Heart left ventricle (tissue), 16 donors: Measurements from ENCODE around the gene IGF2BP3. TPM values are rescaled to one million over a fixed set of nuclear protein-coding genes. Genes with fewer than 3 reads are reported as not detected.

Source experiments
- ATAC-seq, 4 donors: fragments of 200-7000 bp; cut with Tn5 transposase; one replicate each; pipeline ENCODE4 v1.9.1; 2020 to 2022; ENCODE audit warnings: moderate library complexity in 4 of 4, mild to moderate bottlenecking in 3 of 4, moderate number of reproducible peaks in 1 of 4
- DNase-seq, 5 donors: peaks; one replicate each; pipeline ENCODE4 v3.0.0-alpha.2; 2020
- H3K27ac ChIP-seq, 12 donors: fragments of 200-600 bp; sonication (generic) in 4 of 12; one replicate each; pipeline versions ENCODE4 v1.5.0 to v1.8.0; 2016 to 2022; ENCODE audit warnings: mild to moderate bottlenecking in 2 of 12
- H3K27me3 ChIP-seq, 9 donors: fragments of 200-600 bp; sonication (generic) in 2 of 9; one replicate each; pipeline versions ENCODE4 v1.5.1 to v1.8.0; 2016 to 2022; ENCODE audit warnings: mild to moderate bottlenecking in 3 of 9
- H3K36me3 ChIP-seq, 9 donors: fragments of 200-600 bp; sonication (generic) in 2 of 9; one replicate each; pipeline versions ENCODE4 v1.5.0 to v1.8.0; 2018 to 2022; ENCODE audit warnings: mild to moderate bottlenecking in 2 of 9
- H3K4me1 ChIP-seq, 12 donors: fragments of 200-600 bp; sonication (generic) in 4 of 12; one replicate each; pipeline versions ENCODE4 v1.5.0 to v1.8.0; 2016 to 2022; ENCODE audit warnings: mild to moderate bottlenecking in 3 of 12
- H3K4me3 ChIP-seq, 12 donors: fragments of 200-600 bp; sonication (generic) in 4 of 12; one replicate each; pipeline versions ENCODE4 v1.5.0 to v1.8.0; 2017 to 2022; ENCODE audit warnings: mild to moderate bottlenecking in 9 of 12, moderate library complexity in 4 of 12
- H3K9me3 ChIP-seq, 12 donors: fragments of 200-600 bp; sonication (generic) in 4 of 12; one replicate each; pipeline versions ENCODE4 v1.5.0 to v1.8.0; 2016 to 2022; ENCODE audit warnings: mild to moderate bottlenecking in 1 of 12
- CTCF ChIP-seq, 12 donors: fragments of 200-600 bp; sonication (generic) in 4 of 12; IDR thresholded peaks; one replicate each; pipeline versions ENCODE4 v1.5.0 to v1.8.0; 2018 to 2022; ENCODE audit warnings: antibody characterized with exemption in 12 of 12, mild to moderate bottlenecking in 5 of 12
- POLR2A ChIP-seq, 2 donors: fragments of 450-650 bp; IDR thresholded peaks; one replicate each; pipeline ENCODE4 v1.6.1; 2017; ENCODE audit warnings: antibody characterized with exemption in 2 of 2, mild to moderate bottlenecking in 2 of 2, moderate library complexity in 2 of 2
- WGBS, 4 donors: extraction: QIAGEN DNeasy Blood & Tissue Kit in 2 of 4; methylation state at CpG; one replicate each; pipeline versions ENCODE4 v1.1.5 to v1.1.7; 2013 to 2018; 5-methylcytosine and 5-hydroxymethylcytosine counted together
- intact Hi-C, 10 donors: fragments of 100-400 bp; cut with DNase I; formaldehyde crosslinking; loops; one replicate each; pipeline versions ENCODE4 v1.11.1 to v1.14.2; 2022
- polyA plus RNA-seq, 2 donors: library from polyadenylated mRNA; stranded (reverse); fragments of 200-250 nt; gene quantifications; one replicate each; pipeline ENCODE4 v1.2.3, GENCODE V29; 2013
- total RNA-seq, 9 donors: library from RNA; depleted of rRNA in 2 of 9; stranded (reverse); fragments of >200 nt in 2 of 9; fragmentation: NEBNext Ultra II Directional in 3 of 9; extraction: Animal tissue kit (Norgen Biotek cat#: 25700) in 3 of 9; gene quantifications; one replicate each; pipeline versions ENCODE4 v1.1.0 to v1.2.4, GENCODE V29; 2016 to 2023
- donor health status: ischemic (EF 13 %, LVEDD 7.1; RV severe dilation, severe dysfunction).
- donor health status: healthy with polysubstance abuse.
- donor health status: DM: no; HTN: yes; CAD: no.
- donor health status: DM: no; HTN: no; CAD: no.
- donor health status: ischemic (EF 25% LVEDD 6.9; RV normal size, moderate dysfunction).
- donor health status: ischemic (EF 25% LVEDD 5.7; RV mildly dilated, moderate dysfunction).
- donor health status: healthy.
- donor health status: DM: yes; HTN: yes; CAD: no.
- donor health status: ischemic (EF 35%, LVEDD 5.7; RV mildly dilated, moderate dysfunction).
- donor health status: nonischemic (EF 11% LVEDD 7.7; RV severe dilation, severe dysfunction).
- donor health status: DM: yes; HTN: yes; CAD: no.
- donor health status: PGD.
- donor health status: ischemic (EF 29% LVEDD 5.4; RV normal size, mild dysfunction).
- donor health status: nonischemic (EF 23%, LVEDD 6.1; RV moderate dilation, normal function).

IGF2BP3 gene
- total and polyA plus RNA-seq, 11 donors = 0.27 to 2.2 (median 0.50) TPM; not detected in 5

GRCh38 chr7:23474094-23474828, 4.0 kb upstream of the IGF2BP3 start:
- DNase-seq = peak in 4 of 5 donors; percentile 54 to 86 (median 73)
- Histone ChIP-seq H3K4me3 (peak overlapping the region in 10 of 12 donors; percentile 9 to 54 (median 21)), H3K36me3 (no peaks in the 10 kb centered on the region), H3K4me1 (peaks cover 4 to 42% (median 22%) of the 10 kb centered on the region in 12 donors), H3K9me3 (no peaks in the 10 kb centered on the region), H3K27ac (no peak overlapping the region), H3K27me3 (peaks cover 82 to 100% (median 99%) of the 10 kb centered on the region in 9 donors)
- peak in 3 of 4 donors; percentile 73 to 85 (median 85) for ATAC-seq
- TF ChIP-seq CTCF (IDR thresholded peaks at IDR 0.05) (no peak), POLR2A (IDR thresholded peaks at IDR 0.05) (no peak)
- WGBS, 4 donors = 0 to 4% (median 2%) methylated on average over 20 to 66 of the region's 66 CpGs
- intact Hi-C loops = loop anchor here in 1 of 10 donors (10.0 kb wide), 1 partner anchor 289 kb away; the partner anchor contains the start of gene NUP42

GRCh38 chr7:23473844-23474093, 3.5 kb upstream of the IGF2BP3 start:
- Histone ChIP-seq H3K36me3 (no peaks in the 10 kb centered on the region), H3K4me3 (peak overlapping the region in 10 of 12 donors; percentile 9 to 54 (median 21)), H3K27me3 (peaks cover 87 to 100% (median 100%) of the 10 kb centered on the region in 9 donors), H3K27ac (no peak overlapping the region), H3K4me1 (peaks cover 5 to 47% (median 26%) of the 10 kb centered on the region in 12 donors), H3K9me3 (no peaks in the 10 kb centered on the region)
- ATAC-seq (no peak), DNase-seq (no peak)
- WGBS, 4 donors = 1 to 5% (median 3%) methylated on average over 4 to 23 of the region's 23 CpGs
- intact Hi-C loops = loop anchor here in 1 of 10 donors (10.0 kb wide), 1 partner anchor 289 kb away; the partner anchor contains the start of gene NUP42
- TF ChIP-seq POLR2A (IDR thresholded peaks at IDR 0.05) (no peak), CTCF (IDR thresholded peaks at IDR 0.05) (no peak)

GRCh38 chr7:23472956-23473843, 2.9 kb upstream of the IGF2BP3 start:
- H3K4me1 ChIP-seq = peaks cover 5 to 53% (median 32%) of the 10 kb centered on the region in 12 donors
- WGBS, 4 donors = 15 to 25% (median 18%) methylated on average over 16 of the region's 16 CpGs

More at GRCh38 chr7:23472956-23473843, 2.9 kb upstream of the IGF2BP3 start:
- no peak for TF ChIP-seq CTCF (IDR thresholded peaks at IDR 0.05)
- no peak for TF ChIP-seq POLR2A (IDR thresholded peaks at IDR 0.05)
- intact Hi-C loops = loop anchor here in 1 of 10 donors (10.0 kb wide), 1 partner anchor 288 kb away; the partner anchor contains the start of gene NUP42
- H3K27me3 ChIP-seq = peaks cover 88 to 100% (median 100%) of the 10 kb centered on the region in 9 donors
- ATAC-seq (no peak), DNase-seq (no peak)
- H3K27ac ChIP-seq = no peak overlapping the region
- H3K4me3 ChIP-seq = peak overlapping the region in 2 of 12 donors; percentile 13 to 54
- H3K9me3 ChIP-seq = no peaks in the 10 kb centered on the region
- no peaks in the 10 kb centered on the region for H3K36me3 ChIP-seq
